ENCODE results near the gene PCDHB1. TPM values are rescaled to one million over a fixed set of nuclear protein-coding genes. Genes with fewer than 3 reads are reported as not detected.

PCDHB1 gene
- total RNA-seq, 1 experiment from 2014 or later, result 0.07 TPM

GRCh38 chr5:141017943-141018342 is 33.2 kb upstream of the PCDHB1 start:
- Histone ChIP-seq H3K23ac (ENCODE audit: insufficient read length, low read depth, low read length) (no peak overlapping the region), H4K20me1 (ENCODE audit: control insufficient read depth, insufficient read depth, insufficient read length) (no peaks in the 10 kb centered on the region), H3K9ac (ENCODE audit: extremely low read depth, insufficient read length, low read length) (no peak overlapping the region), H3K79me1 (ENCODE audit: insufficient read depth, low read depth, low read length, poor library complexity, severe bottlenecking) (no peaks in the 10 kb centered on the region), H3K4me2 (ENCODE audit: insufficient read depth, insufficient read length, low read length) (no peak overlapping the region), H4K8ac (replicated peaks; ENCODE audit: insufficient read length, low read depth, low read length) (no peak overlapping the region), H4K91ac (ENCODE audit: insufficient read length, low read depth, low read length) (no peak overlapping the region), H3T11ph (ENCODE audit: low read length) (no peak overlapping the region), H2BK5ac (ENCODE audit: insufficient read length, low read length) (no peak overlapping the region), H3K27ac (ENCODE audit: insufficient read length, low read depth, low read length) (no peak overlapping the region), H2AFZ (ENCODE audit: low read length) (no peak overlapping the region), H2AK5ac (ENCODE audit: insufficient read length, low read length) (no peak overlapping the region), H3K9me3 (ENCODE audit: control insufficient read depth, low read depth, low read length) (no peaks in the 10 kb centered on the region), H3K4me1 (ENCODE audit: insufficient read depth, low read length) (no peaks in the 10 kb centered on the region), H2BK120ac (ENCODE audit: low read depth, low read length, poor library complexity, severe bottlenecking) (no peak overlapping the region), H3K79me2 (ENCODE audit: insufficient read depth, low read length) (no peaks in the 10 kb centered on the region), H3K23me2 (ENCODE audit: insufficient read length, low read depth, low read length, poor library complexity, severe bottlenecking) (no peaks in the 10 kb centered on the region), H4K5ac (ENCODE audit: insufficient read length, low read depth, low read length) (no peak overlapping the region), H2BK15ac (ENCODE audit: low read depth, low read length) (no peak overlapping the region), H3K56ac (ENCODE audit: insufficient read length, low read depth, low read length) (no peak overlapping the region), H3K4ac (ENCODE audit: low read depth, low read length) (no peak overlapping the region), H3K27me3 (ENCODE audit: insufficient read depth, low read length) (no peaks in the 10 kb centered on the region), H2BK12ac (ENCODE audit: insufficient read length, low read depth, low read length) (no peak overlapping the region), H2BK20ac (ENCODE audit: low read depth, low read length, poor library complexity, severe bottlenecking) (no peak overlapping the region), H3K14ac (ENCODE audit: insufficient read depth, low read length) (no peak overlapping the region), H3K18ac (ENCODE audit: insufficient read length, low read depth, low read length) (no peak overlapping the region)
- Mint-ChIP-seq H3K4me1 (peaks cover 4 to 5% of the 10 kb centered on the region in 2 experiments; a peak in 3 of 4 replicates), H3K36me3 (ENCODE audit: insufficient read depth in 1 of 3, low read depth in 3 of 3) (no peaks in the 10 kb centered on the region), H3K27me3 (ENCODE audit: low read depth) (no peaks in the 10 kb centered on the region), H3K27ac (no peak overlapping the region), H3K4me3 (no peak overlapping the region), H3K9me3 (no peaks in the 10 kb centered on the region)
- DNase-seq, result no peak
- no peak for TF ChIP-seq CTCF (conservative IDR thresholded peaks at IDR 0.05)
